ENCODE results near the gene VAT1L.

- TF ChIP-seq CTCF (conservative IDR thresholded peaks at IDR 0.05 in 1 of 2, IDR thresholded peaks at IDR 0.05 in 1 of 2; ENCODE audit: low read depth in 1 of 2, low read length in 2 of 2) (no peak), EZH2 (IDR thresholded peaks at IDR 0.05; ENCODE audit: low read length, missing control alignments) (no peak)
These were observed 2.5 kb downstream of the VAT1L start for GRCh38 chr16:77790912-77791311.
